ENCODE data around the gene NOB1. TPM values are rescaled to one million over a fixed set of nuclear protein-coding genes. Genes with fewer than 3 reads are reported as not detected.

Gene NOB1
- total RNA-seq, 1 donor from 2014 or later, result 15.6 TPM

DNA sequence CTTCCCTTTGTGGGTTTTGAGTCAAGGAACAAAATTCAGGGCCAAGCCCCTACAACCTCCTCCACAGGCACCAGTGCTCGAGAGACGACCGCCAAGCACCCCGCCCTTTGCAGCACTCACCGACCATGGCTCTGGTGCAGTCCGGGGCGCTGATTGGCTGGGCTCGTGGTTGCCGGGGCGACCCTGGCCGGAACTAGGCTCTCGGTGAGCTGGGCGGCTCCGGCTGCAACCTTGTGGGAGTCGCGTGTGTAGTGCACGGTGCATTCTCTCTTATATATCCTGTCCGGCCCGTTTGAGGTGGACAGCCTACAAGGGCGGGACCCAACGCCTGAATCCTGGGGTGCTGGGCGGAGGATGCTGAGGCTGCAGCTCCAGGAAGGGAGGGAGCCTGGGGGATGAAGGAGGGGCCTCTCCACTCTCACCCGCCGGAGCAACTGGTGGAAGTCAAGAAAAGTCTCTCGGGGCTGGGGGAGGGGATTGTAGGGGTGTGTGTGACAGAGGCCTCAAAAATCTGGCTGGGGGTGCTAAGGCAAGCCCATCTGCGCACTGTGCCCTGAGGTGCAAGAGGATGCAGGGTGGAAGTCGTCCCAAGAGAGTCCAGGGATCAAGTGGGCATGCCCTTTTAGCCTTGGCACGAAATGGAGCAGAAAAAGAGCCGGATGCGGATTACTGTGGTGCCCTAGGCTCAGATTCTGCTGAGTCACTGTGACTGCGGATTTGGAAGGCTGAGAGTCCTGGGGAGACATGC lies 28.2 kb downstream of the NOB1 start, which contains the start of gene NQO1:
TSS of gene NQO1 (minus strand) at position 248 of the 748 bp plus-strand sequence. CDS start at position 127, 121 bp downstream.
- DNase-seq, result peak; percentile 97
- peak; percentile 97 for ATAC-seq (ENCODE audit: poor library complexity)
- intact Hi-C loops (cut with DNase I), result no loop called here

DNA sequence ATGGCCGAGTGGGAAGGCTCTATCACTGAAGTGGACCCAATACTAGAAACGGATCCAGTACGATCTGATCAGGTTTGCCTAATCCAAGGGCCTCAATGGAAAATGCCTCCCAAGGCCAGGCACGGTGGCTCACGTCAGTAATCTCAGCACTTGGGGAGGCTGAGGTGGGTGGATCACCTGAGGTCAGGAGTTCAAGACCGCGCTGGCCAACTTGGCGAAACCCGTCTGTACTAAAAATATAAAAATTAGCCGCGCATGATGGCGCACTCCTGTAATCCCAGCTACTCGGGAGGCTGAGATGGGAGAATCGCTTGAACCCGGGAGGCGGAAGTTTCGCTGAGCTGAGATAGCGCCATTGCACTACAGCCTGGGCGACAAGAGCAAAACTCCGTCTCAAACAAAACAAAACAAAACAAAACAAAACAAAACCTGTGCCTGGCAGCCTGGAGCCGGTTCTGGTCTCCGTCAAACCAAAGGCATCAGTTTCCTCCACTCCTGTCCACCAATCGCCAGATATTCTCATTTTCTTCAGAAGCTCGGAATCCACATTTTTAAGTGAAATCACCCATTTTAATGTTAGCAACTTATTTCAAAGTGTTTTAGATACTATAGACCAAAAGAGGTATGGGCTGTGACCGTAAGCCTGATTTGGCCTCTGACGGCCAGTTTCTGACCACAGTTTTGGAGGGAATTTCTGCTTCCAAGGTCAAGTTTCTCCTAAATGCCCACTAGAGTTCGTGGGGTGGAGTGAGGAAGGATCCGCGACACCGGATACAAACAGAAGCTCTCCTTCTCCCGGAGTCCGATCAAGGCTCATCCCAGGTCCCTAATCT lies 29.0 kb downstream of the NOB1 start:
- no peak for DNase-seq
- intact Hi-C loops (cut with DNase I), result no loop called here
- no peak for ATAC-seq (ENCODE audit: poor library complexity)

DNA sequence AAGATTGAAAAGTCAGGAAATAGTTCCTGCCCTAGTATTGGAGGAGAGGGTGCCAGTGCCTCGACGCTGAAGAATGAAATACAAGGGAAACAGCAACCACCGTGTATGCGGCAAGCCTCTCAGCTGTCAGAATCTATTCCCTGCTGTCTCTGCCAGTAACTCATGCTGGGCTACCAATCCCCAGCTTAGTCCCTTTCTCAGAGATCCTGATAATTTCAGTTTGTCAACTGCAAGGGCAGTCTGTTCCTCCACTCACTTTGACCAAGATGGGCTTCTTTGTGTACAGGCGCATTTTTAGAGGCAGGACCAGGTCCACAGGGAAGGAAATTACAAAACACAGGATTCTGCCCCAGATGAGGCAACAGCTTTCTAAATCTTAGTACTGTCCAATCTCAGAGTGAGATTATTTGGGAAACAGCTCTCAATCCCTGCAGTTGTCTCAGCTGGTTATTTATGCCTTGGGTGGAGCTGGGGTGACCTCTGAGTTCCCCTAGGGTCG lies 29.7 kb downstream of the NOB1 start:
- intact Hi-C loops (cut with DNase I), result no loop called here
- ATAC-seq (ENCODE audit: poor library complexity) (peak; percentile 5), DNase-seq (no peak)

DNA sequence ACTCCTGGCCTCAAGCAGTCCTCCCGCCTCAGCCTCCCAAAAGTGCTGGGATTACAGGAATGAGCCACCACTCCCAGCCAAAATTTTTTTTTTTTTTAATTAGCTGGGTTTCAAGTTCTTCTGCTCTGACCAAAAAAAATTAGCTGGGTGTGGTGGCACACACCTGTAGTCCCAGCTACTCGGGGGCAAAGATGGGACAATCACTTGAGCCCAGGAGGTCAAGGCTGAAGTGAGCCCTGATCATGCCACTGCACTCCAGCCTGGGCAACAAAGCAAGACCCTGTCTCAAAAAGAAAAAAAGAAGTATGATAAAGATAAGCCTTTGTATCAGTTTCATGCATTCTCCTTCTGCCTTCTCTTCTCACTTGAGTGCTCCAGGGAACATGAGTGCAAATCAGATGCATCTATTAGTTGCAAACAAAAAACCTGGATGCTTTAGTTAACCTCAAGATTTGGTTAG lies 30.3 kb downstream of the NOB1 start:
- DNase-seq (no peak), ATAC-seq (ENCODE audit: poor library complexity) (no peak)
- intact Hi-C loops (cut with DNase I), result no loop called here

DNA sequence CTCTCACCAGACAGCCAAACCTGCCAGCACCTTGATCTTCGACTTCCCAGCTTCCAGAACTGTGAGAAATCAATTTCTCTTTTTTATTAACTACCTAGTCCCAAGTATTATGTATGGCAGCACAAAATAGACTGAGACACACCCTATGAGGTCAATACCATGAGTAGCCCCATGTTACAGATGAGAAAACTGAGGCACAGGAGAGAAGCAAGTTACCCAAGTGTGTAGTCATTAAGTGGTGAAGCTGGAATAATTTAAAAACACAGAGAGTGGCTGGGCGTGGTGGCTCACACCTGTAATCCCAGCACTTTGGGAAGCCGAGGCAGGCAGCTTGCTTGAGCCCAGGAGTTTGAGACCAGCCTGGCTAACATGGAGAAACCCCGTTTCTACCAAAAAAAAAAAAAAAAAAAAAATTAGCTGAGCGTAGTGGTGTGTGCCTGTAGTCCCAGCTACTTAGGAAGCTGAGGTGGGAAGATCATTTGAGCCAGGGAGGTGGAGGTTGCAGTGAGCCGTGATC lies 33.2 kb downstream of the NOB1 start:
- ATAC-seq (ENCODE audit: poor library complexity) (no peak), DNase-seq (no peak)
- intact Hi-C loops (cut with DNase I), result no loop called here

DNA sequence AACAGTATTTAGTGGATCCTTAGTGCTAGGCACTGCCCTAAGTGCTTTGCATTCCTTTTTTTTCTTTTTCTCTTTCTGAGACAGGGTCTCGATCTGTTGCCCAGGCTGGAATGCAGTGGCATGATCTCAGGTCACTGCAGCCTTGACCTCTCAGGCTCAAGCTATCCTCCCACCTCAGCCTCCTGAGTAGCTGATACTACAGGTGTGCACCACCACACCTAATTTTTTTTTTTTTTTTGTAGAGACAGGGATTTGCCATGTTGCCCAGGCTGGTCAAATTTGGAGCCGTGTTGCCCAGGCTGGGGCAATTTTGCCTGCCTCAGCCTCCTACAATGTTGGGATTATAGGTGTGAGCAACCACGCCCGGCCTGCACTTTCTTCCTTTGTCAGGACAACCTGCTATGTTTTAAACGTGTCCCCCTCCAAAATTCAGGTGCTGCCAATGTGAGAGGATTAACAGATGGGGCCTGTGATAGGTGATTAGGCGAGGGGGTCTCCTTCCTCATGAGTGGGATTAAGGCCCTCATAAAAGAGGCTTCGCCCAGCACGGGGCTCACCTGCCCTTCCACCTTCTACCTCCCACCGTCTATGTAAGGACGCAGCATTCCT lies 33.8 kb downstream of the NOB1 start:
- DNase-seq, result no peak
- no peak for ATAC-seq (ENCODE audit: poor library complexity)
- intact Hi-C loops (cut with DNase I), result no loop called here

DNA sequence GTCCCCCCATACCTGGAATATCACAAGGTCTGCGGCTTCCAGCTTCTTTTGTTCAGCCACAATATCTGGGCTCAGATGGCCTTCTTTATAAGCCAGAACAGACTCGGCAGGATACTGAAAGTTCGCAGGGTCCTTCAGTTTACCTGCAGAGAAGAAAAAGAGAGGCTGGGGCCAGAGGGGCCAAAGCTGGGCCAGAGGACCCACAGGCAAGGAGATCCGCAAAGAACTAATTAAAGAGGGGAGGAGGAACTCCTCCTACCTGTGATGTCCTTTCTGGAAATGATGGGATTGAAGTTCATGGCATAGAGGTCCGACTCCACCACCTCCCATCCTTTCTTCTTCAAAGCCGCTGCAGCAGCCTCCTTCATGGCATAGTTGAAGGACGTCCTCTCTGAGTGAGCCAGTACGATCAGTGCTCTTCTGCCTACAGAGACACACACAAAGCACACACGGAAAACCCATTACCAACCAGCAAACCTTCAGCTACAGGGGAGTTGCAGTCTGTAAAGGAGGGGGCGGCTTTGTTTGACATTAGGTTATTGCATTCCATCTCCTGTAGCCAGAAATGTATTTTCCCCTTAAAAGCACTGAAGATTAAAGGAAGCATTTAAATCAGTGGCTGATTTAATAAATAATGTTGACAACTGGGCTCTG lies 36.5 kb downstream of the NOB1 start:
- intact Hi-C loops (cut with DNase I), result no loop called here
- no peak for ATAC-seq (ENCODE audit: poor library complexity)
- DNase-seq, result no peak

DNA sequence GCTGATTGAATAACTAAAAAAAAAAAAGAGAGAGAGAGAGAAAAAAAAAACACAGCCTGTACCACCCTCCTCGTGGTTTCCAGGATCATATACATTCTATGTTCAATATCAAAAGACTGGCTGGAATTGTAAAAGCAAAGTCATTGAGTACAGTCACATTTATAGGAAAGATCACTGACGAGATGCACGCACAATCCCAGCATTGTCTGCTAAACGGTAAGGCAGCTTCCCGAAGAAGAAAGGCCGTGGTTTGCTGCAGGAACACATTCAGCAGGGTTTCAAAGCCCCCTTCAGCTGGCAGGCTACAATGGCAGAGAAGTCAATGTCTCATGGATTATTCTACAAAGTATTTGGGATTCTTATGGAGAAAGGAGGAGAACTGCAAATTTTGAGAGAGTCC lies 37.7 kb downstream of the NOB1 start:
- DNase-seq (no peak), ATAC-seq (ENCODE audit: poor library complexity) (no peak)
- intact Hi-C loops (cut with DNase I), result no loop called here

DNA sequence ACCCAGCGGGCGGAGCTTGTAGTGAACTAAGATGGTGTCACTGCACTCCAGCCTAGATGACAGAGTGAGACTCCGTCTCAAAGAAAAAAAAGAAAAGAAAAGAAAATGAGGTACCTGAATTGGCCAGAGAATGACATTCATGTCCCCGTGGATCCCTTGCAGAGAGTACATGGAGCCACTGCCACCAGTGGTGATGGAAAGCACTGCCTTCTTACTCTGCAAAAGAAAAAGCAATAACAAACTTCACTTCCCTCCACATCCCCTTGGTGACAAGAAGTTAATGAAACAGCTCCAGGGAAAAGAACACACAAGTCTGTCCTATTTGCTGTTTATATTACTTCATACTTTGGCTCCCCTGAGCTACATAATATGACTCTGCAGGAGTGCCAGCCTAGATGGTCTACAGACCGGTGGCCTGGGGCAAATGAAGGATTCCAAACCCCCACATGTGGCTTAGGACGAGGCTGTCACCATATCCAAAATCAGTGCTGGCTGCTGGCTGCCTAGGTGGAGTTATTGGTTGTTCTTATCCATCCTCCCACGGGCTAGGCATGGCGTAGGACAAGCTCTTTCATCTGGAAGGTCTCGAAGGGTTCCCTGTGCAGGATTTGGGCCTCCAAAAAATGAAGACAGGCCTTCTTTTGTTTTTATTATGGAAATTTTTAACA lies 41.7 kb downstream of the NOB1 start:
- ATAC-seq (ENCODE audit: poor library complexity) (no peak), DNase-seq (no peak)
- intact Hi-C loops (cut with DNase I), result no loop called here

DNA sequence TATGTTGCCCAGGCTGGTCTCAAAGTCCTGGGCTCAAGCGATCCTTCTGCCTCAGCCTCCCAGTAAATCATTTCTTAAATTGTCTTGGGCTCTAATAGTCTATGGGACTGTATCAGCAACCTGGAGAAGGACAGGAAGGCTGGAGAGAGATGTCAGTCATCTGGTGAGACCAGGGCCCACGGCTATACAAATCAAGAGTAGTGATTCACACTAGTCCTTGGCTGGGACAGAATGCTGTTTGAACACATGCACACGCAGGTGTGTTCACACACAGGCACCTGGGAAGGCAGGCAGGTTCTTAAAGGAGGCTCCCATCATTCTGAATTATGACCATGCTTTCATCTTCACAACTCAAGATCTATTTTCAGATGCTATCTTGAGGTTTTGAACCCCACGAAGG lies 42.4 kb downstream of the NOB1 start:
- ATAC-seq (ENCODE audit: poor library complexity) (no peak), DNase-seq (no peak)
- intact Hi-C loops (cut with DNase I), result no loop called here

DNA sequence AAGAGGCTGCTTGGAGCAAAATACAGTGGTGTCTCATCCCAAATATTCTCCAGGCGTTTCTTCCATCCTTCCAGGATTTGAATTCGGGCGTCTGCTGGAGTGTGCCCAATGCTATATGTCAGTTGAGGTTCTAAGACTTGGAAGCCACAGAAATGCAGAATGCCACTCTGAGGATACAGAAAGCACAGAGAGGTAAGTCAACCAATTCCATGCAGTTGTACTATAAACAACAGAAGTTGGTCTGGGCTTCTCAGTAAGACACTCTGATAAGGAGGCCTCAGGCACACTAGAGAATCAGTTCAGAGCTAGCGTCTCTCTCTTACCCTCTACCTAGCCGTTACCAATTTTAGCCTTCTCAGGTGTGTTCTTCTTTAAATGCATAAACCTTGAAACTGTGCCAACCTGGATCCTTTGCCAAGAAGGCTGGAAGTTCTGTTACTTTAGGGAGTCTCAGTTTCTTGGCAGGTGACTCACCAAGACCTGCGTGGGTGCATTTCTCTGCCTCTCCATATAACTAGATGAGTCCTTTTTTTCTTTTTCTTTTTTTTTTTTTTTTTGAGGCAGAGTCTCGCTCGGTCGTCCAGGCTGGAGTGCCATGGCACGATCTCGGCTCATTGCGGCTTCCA lies 43.5 kb downstream of the NOB1 start:
- intact Hi-C loops (cut with DNase I), result no loop called here
- no peak for ATAC-seq (ENCODE audit: poor library complexity)
- DNase-seq, result no peak

DNA sequence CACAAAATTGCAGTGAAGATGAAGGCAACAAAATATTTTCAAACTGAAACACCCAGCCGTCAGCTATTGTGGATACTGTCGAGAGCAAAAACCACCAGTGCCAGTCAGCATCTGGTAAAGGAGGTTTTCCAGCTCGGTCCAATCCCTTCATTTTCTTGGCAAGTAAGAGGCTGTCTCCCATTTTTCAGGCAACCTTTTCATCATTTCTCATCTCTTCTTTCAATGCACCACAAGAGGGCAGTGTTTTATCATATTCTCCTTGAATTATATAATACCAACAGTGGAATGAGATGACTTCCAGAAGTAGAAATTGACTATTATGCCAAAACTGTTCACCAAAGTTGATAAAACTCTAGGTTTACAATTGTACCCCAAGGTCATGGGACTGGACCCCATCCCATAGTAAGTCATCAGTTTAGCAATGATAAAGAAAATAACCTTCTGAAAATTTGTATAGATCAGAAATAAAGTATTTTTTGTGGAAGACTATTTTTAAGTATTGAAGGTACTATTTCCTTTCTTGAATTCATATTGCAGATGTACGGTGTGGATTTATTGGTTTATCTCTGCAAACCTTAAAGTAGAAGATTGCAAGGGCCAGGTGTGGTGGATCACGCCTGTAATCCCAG lies 45.2 kb downstream of the NOB1 start:
- ATAC-seq (ENCODE audit: poor library complexity) (peak; percentile 73), DNase-seq (no peak)
- intact Hi-C loops (cut with DNase I), result loop anchor here (2.0 kb wide), 1 partner anchor 45 kb away; the partner anchor contains the start of gene NOB1

DNA sequence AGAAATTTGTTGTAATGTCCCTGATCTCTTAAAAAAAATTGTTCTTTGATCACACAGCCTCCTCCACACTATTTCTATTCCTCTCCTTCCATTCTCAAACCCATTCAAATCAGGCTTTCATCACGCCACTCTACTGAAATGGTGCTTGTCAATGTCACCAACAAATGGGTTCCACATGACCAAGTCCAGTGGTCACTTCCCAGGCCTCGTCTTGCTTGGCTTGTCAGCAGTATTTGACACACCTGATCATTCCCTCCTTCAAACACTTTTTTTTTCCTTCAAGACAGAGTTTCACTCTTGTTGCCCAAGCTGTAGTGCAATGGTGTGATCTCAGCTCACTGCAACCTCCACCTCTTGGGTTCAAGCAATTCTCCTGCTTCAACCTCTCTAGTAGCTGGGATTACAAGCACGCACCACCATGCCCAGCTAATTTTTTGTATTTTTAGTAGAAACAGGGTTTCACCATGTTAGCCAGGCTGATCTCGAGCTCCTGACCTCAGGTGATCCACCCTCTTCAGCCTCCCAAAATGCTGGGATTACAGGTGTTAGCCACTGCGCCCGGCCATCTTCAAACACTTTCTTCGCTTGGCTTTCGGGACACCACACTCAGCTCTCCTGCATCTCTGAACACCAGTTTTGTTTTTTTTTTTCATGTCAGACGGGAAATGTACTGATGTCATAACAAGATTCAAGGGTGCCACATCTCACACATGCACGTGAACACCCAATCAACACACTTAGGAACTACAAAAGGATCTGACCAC lies 46.6 kb downstream of the NOB1 start:
- no peak for DNase-seq
- no peak for ATAC-seq (ENCODE audit: poor library complexity)
- intact Hi-C loops (cut with DNase I), result loop anchor here (2.0 kb wide), 1 partner anchor 47 kb away; the partner anchor contains the start of gene NOB1

DNA sequence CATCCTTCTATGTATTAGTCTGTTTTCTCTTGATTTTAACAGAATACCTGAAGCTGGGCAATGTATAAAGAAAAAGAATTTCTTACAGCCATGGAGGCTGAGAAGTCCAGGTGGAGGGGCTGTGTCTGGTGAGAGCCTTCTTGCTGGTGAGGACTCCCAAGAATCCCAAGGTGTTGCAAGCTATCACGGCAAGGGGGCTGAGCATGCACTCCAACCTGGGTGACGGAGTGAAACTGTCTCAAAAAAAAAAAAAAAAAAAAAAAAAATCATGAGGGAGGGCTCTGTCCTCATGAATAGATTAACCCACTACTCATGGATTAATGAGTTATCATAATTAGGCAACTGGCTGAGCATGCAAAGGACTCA lies 47.8 kb downstream of the NOB1 start:
- intact Hi-C loops (cut with DNase I), result no loop called here
- no peak for DNase-seq
- no peak for ATAC-seq (ENCODE audit: poor library complexity)

DNA sequence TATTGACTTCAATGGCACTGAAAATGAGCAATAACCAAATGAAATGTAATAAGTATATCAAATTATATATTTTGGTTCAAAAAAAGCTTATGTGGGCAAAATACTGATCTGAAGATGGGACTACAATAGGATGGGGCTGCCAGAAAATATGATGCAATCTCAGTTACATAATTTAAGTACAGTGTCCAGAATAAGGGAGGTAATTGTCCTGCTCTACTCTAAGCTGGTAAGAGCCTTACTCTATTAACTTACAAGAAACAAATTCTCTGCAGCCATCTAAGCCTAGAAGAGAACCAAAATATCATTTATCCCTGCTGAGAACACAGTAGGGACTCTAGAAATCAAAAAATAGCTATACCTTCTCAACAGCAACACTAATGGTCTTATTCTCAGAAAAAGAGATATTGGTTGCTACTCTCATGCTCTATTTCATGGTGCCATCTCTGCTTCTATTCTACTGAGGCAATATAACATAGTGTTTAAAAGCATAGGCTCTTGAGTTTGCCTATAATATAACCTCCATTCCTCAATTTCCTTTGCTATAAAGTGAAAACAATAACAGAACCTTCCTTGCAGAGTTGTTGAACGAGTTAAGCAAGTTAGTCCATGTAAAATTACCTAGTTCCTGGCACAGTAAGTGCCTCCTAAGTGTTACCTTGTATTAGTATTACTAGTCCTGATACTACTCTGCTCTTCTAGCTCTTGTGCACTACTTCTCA lies 48.3 kb downstream of the NOB1 start:
- DNase-seq (no peak), ATAC-seq (ENCODE audit: poor library complexity) (peak; percentile 54)
- intact Hi-C loops (cut with DNase I), result no loop called here

DNA sequence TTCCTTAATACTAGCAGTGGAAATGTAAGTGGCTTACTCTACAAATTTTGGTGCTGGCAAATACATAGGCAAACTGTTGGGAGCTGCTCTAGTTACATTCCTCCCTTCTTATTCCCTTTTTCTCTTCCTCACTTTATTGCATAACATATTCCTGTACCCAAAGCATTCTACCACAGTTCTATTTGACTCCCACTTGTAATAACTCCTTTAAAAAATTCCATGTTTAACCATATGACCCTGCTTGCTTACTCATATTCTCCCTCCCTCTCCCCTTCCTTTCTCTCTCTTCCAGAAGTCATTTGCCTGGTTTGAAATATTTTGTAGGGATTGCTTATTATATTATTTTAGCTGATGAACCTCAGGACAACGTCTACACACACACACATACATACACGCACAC lies 51.1 kb downstream of the NOB1 start:
- ATAC-seq (ENCODE audit: poor library complexity), result no peak
- no peak for DNase-seq
- intact Hi-C loops (cut with DNase I), result no loop called here

All from Right ventricle myocardium superior (tissue), 1 donor.